HG02840 (cell line): ENCODE measurements around the gene LRFN2.

Experiments used
- ATAC-seq: cut with Tn5 transposase; IDR thresholded peaks from one replicate; pipeline ENCODE4 v1.9.1; 2021; ENCODE audit warnings: mild to moderate bottlenecking, moderate library complexity, moderate number of reproducible peaks; ENCODE audit not compliant: unreplicated experiment, low FRiP score

The LRFN2 gene

GRCh38 chr6:40587240-40588069 lies at the start of gene LRFN2:
Gene LRFN2 (minus strand): TSS chr6:40587364.
- no peak for ATAC-seq

GRCh38 chr6:40634429-40634828 lies 47.3 kb upstream of the LRFN2 start:
- ATAC-seq: no peak

- ATAC-seq: no peak
Measured at GRCh38 chr6:40631744-40632143, 44.6 kb upstream of the LRFN2 start.

GRCh38 chr6:40630488-40630887 lies 43.3 kb upstream of the LRFN2 start:
- ATAC-seq: no peak

GRCh38 chr6:40630051-40630450 lies 42.9 kb upstream of the LRFN2 start:
- ATAC-seq: no peak

GRCh38 chr6:40629463-40629862 lies 42.3 kb upstream of the LRFN2 start:
- no peak for ATAC-seq

GRCh38 chr6:40627316-40627715 lies 40.2 kb upstream of the LRFN2 start:
- ATAC-seq: no peak

- no peak for ATAC-seq
Measured at GRCh38 chr6:40626886-40627285, 39.7 kb upstream of the LRFN2 start.

- ATAC-seq: no peak
Measured at GRCh38 chr6:40623932-40624331, 36.8 kb upstream of the LRFN2 start.

- ATAC-seq: no peak
Measured at GRCh38 chr6:40623178-40623577, 36.0 kb upstream of the LRFN2 start.

- ATAC-seq: no peak
Measured at GRCh38 chr6:40620574-40621240, 33.5 kb upstream of the LRFN2 start.

GRCh38 chr6:40614671-40615070 lies 27.5 kb upstream of the LRFN2 start:
- ATAC-seq: no peak

GRCh38 chr6:40611912-40612311 lies 24.7 kb upstream of the LRFN2 start:
- ATAC-seq: no peak

- no peak for ATAC-seq
Measured at GRCh38 chr6:40611434-40611833, 24.3 kb upstream of the LRFN2 start.

GRCh38 chr6:40610229-40610628 lies 23.1 kb upstream of the LRFN2 start:
- ATAC-seq: no peak

- ATAC-seq: no peak
Measured at GRCh38 chr6:40606981-40607380, 19.8 kb upstream of the LRFN2 start.

- ATAC-seq: no peak
Measured at GRCh38 chr6:40606526-40606925, 19.4 kb upstream of the LRFN2 start.

- ATAC-seq: no peak
Measured at GRCh38 chr6:40604082-40604481, 16.9 kb upstream of the LRFN2 start.

GRCh38 chr6:40599555-40599954 lies 12.4 kb upstream of the LRFN2 start:
- ATAC-seq: no peak

- ATAC-seq: no peak
Measured at GRCh38 chr6:40598516-40598915, 11.4 kb upstream of the LRFN2 start.

- no peak for ATAC-seq
Measured at GRCh38 chr6:40597301-40597700, 10.1 kb upstream of the LRFN2 start.

GRCh38 chr6:40588480-40588879 lies 1.3 kb upstream of the LRFN2 start:
- no peak for ATAC-seq
